Cortex of kidney (tissue), 1 donor: Measurements from ENCODE around the gene PRKAR2A.

Experiments used
- DNase-seq: peaks from one replicate; lab custom pipeline; 2025; lab: John Stamatoyannopoulos, UW

The PRKAR2A gene

DNA sequence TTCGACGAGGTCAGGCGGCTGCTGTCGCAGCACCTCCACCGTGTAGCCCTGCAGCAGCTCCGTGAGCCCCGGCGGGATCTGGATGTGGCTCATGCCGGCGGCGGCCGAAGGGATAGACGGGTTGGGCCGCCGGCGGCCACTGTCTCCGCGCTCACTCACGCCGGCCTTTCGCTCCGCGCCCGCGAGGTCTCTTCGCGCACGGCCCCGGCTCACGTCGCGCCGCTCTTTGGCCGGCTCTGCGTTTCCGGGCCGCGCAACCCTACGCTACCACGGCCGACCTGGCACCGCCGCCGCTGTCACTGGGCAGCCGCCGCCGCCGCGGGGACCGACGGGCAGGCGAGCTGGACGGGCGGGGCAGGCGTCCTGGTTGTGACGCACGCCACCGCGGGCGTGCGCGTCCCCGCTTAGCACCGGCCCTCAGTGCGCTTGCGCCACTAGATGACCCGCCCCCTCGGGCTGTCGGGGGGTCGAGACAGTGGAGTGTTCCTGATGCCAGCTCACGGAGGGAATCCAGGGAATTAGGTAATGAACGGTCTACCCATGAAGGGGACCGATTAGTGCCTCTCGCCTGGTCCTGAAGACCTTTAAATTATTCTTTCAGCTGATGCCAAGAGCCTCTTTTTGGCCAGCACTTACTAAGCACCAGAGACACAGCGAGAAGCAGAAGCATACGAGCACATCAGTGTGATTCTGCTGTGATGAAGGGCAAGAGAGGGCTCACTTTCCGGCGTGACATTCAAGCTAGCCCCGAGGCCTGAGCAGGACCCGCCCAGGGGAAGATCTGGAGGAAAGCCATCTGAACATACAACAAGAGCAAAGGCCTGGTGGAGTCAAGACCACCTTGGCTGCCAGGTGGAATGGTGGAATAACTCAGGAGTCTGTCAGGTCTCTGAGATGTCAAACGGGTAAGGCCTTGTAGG lies at the start of gene PRKAR2A:
Gene PRKAR2A (minus strand): TSS at position 371 of the 920 bp plus-strand sequence. CDS start 278 bp downstream, at position 93.
- no peak for DNase-seq

DNA sequence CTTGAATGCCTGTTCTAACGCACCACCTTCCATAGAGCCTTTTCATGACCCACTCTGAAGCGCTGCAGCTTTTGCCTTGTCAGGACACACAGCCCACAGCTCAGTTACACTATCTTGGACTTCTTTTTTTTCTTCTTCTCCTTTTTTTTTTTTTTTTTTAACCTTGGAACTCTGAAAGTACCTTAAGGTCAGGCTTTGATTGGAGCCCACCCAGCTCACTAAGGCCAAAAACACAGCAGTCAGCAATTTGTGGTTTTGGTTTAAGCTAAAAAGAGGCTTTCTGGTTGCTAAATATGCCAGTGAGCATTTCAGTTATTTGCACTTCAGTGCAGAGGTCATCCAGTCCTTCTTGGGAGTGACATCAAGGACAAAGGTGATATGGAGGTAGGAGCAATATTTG lies 49.3 kb upstream of the PRKAR2A start:
- no peak for DNase-seq

DNA sequence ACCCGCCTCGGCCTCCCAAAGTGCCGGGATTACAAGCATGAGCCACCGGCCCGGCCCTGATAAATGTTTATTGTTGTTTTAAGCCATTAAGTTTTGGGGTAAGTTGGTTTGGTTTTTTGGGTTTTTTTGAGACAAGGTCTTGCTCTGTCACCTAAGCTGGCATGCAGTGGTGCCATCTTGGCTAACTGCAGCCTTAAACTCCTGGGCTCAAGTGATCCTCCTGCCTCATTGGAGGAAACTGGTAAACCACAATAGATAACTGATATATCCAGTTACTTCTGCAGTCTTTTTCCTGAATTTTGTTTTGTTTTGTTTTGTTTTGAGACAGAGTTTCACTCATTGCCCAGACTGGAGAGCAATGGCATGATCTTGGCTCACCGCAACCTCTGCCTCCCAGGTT lies 46.8 kb upstream of the PRKAR2A start:
- no peak for DNase-seq

- DNase-seq: no peak
Measured at GRCh38 chr3:48891606-48892005, 43.9 kb upstream of the PRKAR2A start.

DNA sequence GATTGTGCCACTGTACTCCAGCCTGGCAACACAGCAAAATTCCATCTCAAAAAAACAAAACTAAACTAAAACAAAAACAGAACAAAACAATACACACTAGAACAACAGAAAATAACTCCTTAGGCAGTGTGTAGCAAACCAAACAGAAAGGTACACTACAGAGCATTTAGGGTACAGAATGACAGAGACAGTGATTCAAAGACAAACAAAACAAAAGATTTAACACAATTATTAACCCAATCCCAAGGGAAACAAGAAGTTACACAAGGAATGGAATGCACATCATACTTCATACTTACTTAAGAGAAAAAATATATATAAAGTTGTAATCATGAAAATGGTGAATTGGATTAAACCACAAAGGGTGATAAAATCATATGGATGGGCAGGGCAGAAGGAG lies 38.1 kb upstream of the PRKAR2A start:
- DNase-seq: no peak

- no peak for DNase-seq
Measured at GRCh38 chr3:48881652-48882114, 34.0 kb upstream of the PRKAR2A start.

DNA sequence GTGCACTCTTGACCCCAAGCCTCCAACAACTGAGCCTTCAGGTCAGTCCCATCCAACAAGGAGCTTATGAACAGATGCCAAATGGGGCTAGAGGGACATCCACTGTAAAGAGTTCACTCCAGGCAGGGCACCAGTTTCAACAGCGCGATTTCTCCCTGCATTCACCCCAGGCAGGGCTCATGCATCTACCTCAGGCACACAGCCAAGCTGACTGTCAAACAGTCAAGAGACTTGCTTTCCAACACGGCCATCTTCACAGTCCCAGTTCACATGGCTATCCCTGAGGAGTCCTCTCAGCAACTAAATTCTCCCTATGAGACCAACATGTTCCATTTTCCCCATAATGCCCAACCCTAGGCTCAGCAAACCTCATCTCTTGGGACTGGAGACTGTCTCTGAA lies 33.3 kb upstream of the PRKAR2A start:
- DNase-seq: no peak

GRCh38 chr3:48879994-48880377 lies 32.3 kb upstream of the PRKAR2A start:
- no peak for DNase-seq

GRCh38 chr3:48879307-48879993 lies 31.8 kb upstream of the PRKAR2A start:
- no peak for DNase-seq

GRCh38 chr3:48877671-48878070 lies 30.0 kb upstream of the PRKAR2A start:
- no peak for DNase-seq

DNA sequence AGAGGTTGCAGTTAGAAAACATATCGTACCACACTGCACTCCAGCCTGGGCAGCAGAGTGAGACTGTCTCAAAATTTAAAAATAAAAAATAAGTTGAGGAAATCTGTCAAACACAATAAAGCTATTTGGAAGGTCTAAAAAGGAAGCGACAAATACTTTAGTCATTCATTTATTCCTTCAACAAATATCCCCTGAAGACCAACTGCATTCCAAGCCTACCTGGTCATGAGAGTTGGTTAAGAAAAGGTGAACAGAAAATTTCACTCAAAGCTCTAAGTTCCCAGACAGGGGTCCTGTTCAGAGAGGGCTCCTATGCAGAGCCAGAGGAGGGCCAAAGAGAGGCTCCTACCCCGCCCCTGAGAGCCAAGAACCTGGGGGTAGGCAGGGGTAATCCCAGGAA lies 15.4 kb upstream of the PRKAR2A start:
- DNase-seq: no peak

GRCh38 chr3:48859206-48859605 lies 11.5 kb upstream of the PRKAR2A start:
- no peak for DNase-seq

DNA sequence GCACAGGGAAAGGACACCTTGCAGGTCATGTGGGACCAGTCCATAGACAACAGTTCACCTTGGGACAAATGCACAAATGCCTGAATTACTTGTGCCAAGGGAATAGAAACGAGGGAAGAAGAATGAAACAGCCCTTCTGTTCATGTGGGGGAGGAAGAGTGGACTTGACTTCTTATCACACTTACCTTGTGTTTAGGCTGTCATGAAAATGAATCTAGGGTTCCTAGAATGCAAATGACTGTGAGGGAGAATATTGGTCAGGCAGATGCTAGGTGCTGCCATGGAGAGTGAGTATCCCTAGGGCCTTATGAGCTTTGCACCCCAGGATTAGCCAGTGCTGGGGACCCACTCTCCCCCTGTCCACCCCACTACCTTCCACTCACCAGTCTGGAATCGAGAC lies 11.0 kb upstream of the PRKAR2A start:
- DNase-seq: no peak

- DNase-seq: no peak
Measured at GRCh38 chr3:48857641-48858040, 10.0 kb upstream of the PRKAR2A start.

- no peak for DNase-seq
Measured at GRCh38 chr3:48856469-48856868, 8.8 kb upstream of the PRKAR2A start.

GRCh38 chr3:48855681-48856447 lies 8.2 kb upstream of the PRKAR2A start:
- DNase-seq: no peak

DNA sequence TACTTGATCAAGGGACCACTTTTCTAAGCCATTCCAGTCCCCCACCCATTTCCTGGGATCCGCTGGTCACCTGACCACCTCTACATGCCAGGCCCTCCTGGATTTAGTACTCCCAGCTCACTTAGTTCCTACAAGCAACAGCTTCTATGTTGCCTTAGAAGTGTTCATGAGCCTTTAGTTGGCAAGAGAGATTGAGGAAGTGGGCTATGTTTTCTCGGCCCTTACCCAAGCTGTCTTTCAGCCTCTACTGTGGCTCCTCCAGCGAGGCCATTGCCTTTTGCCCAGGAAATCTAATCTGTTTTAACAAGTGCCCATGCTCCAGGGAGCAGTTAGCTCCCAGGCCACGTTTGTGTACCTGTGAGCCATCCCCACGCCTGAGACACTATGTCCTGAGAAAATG lies 4.5 kb upstream of the PRKAR2A start:
- DNase-seq: no peak

GRCh38 chr3:48851407-48851806 lies 3.7 kb upstream of the PRKAR2A start:
- DNase-seq: no peak

- DNase-seq: no peak
Measured at GRCh38 chr3:48848816-48849515, 1.3 kb upstream of the PRKAR2A start.

DNA sequence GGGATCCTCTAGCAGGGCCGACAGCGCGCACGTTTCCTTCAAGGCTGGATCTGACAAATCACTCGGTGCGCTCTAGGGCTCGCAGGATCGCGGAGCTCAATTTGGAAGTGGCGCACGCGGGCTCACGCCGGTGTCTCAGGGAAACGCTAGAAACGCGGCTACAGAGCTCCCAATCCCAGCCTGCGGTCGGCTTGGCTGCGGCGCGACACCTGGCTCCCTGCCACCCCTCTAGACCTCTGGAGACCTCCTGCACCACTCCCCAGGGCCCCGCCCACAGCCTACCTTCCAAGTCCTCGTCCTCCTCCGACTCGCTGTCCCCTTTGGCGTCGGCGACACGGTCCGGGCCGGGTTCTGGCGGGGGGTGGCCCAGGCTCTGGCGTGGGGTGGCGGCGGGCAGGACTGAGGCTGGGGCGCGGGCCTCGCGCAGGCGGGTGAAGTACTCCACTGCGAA lies 596 bp downstream of the PRKAR2A start:
- DNase-seq: no peak

GRCh38 chr3:48845170-48845569 lies 2.5 kb downstream of the PRKAR2A start:
- no peak for DNase-seq

- no peak for DNase-seq
Measured at GRCh38 chr3:48837163-48837562, 10.5 kb downstream of the PRKAR2A start.
